GM21723 (cell line): Measurements from ENCODE around the gene OBP2A.
"Not testable (repeated sequence)": the region's sequence is repeated elsewhere in the genome, so short reads cannot be mapped to it uniquely, and the experiment has no call there.

Source experiments
- ATAC-seq: cut with Tn5 transposase; IDR thresholded peaks from one replicate; pipeline ENCODE4 v1.9.1; 2021; ENCODE audit warnings: mild to moderate bottlenecking, moderate library complexity; ENCODE audit not compliant: unreplicated experiment

The OBP2A gene

GRCh38 chr9:135545646-135546176 is at the start of gene OBP2A:
Gene OBP2A, plus strand, starts transcription at chr9:135546126. Its CDS starts 55 bp downstream, at chr9:135546181.
- ATAC-seq, result not testable (repeated sequence)

- no peak for ATAC-seq
Observed at GRCh38 chr9:135498381-135499126, 47.4 kb upstream of the OBP2A start.

GRCh38 chr9:135499326-135500070 is 46.4 kb upstream of the OBP2A start:
- peak; percentile 52 for ATAC-seq

- peak; percentile 11 for ATAC-seq
Observed at GRCh38 chr9:135500071-135500524, 45.8 kb upstream of the OBP2A start.

- ATAC-seq, result peak; percentile 81
Observed at GRCh38 chr9:135500525-135501260, 45.2 kb upstream of the OBP2A start, which contains the start of gene MRPS2. Gene MRPS2, plus strand, starts transcription at chr9:135500682. Its CDS starts 29 bp downstream, at chr9:135500711.

- no peak for ATAC-seq
Observed at GRCh38 chr9:135501261-135502167, 44.4 kb upstream of the OBP2A start.

- no peak for ATAC-seq
Observed at GRCh38 chr9:135502168-135502872, 43.6 kb upstream of the OBP2A start.

- no peak for ATAC-seq
Observed at GRCh38 chr9:135502873-135503321, 43.0 kb upstream of the OBP2A start.

- ATAC-seq, result no peak
Observed at GRCh38 chr9:135503371-135504261, 42.3 kb upstream of the OBP2A start.

GRCh38 chr9:135504262-135505243 is 41.4 kb upstream of the OBP2A start:
- ATAC-seq, result no peak

GRCh38 chr9:135505406-135506187 is 40.3 kb upstream of the OBP2A start:
- ATAC-seq, result no peak

GRCh38 chr9:135506327-135507103 is 39.4 kb upstream of the OBP2A start:
- no peak for ATAC-seq

GRCh38 chr9:135507104-135508035 is 38.6 kb upstream of the OBP2A start:
- ATAC-seq, result no peak

- no peak for ATAC-seq
Observed at GRCh38 chr9:135508211-135508820, 37.6 kb upstream of the OBP2A start.
